ENCODE data around the gene SH3YL1. TPM values are rescaled to one million over a fixed set of nuclear protein-coding genes. Genes with fewer than 3 reads are reported as not detected.

SH3YL1 gene
- total RNA-seq, 1 experiment from 2014 or later = 26.5 TPM

GRCh38 chr2:252001-252602, 11.7 kb downstream of the SH3YL1 start:
- H4K8ac ChIP-seq (replicated peaks; ENCODE audit: insufficient read length, low read depth, low read length) = no peak overlapping the region
- no peak overlapping the region for H3K27ac ChIP-seq (ENCODE audit: insufficient read length, low read depth, low read length)
- Mint-ChIP-seq H3K27me3 (ENCODE audit: low read depth) (no peaks in the 10 kb centered on the region), H3K9me3 (peaks cover 1 to 6% of the 10 kb centered on the region in 2 experiments; a peak in 1 of 5 replicates), H3K4me1 (peaks cover 6 to 9% of the 10 kb centered on the region in 2 experiments; a peak in 3 of 4 replicates), H3K27ac (no peak overlapping the region), H3K36me3 (ENCODE audit: insufficient read depth in 1 of 3, low read depth in 3 of 3) (peaks cover 0 to 16% (median 2%) of the 10 kb centered on the region in 3 experiments; a peak in 5 of 7 replicates), H3K4me3 (no peak overlapping the region)
- H3K27me3 ChIP-seq (ENCODE audit: insufficient read depth, low read length) = no peaks in the 10 kb centered on the region
- no peaks in the 10 kb centered on the region for H3K23me2 ChIP-seq (ENCODE audit: insufficient read length, low read depth, low read length, poor library complexity, severe bottlenecking)
- no peak overlapping the region for H3K23ac ChIP-seq (ENCODE audit: insufficient read length, low read depth, low read length)
- no peak overlapping the region for H2BK15ac ChIP-seq (ENCODE audit: low read depth, low read length)
- no peak overlapping the region for H3K14ac ChIP-seq (ENCODE audit: insufficient read depth, low read length)
- no peak overlapping the region for H4K5ac ChIP-seq (ENCODE audit: insufficient read length, low read depth, low read length)
- no peaks in the 10 kb centered on the region for H4K20me1 ChIP-seq (ENCODE audit: control insufficient read depth, insufficient read depth, insufficient read length)
- no peak overlapping the region for H3K4ac ChIP-seq (ENCODE audit: low read depth, low read length)
- no peak overlapping the region for H2BK120ac ChIP-seq (ENCODE audit: low read depth, low read length, poor library complexity, severe bottlenecking)
- H2AFZ ChIP-seq (ENCODE audit: low read length) = no peak overlapping the region
- no peak overlapping the region for H3K9ac ChIP-seq (ENCODE audit: extremely low read depth, insufficient read length, low read length)
- H4K91ac ChIP-seq (ENCODE audit: insufficient read length, low read depth, low read length) = no peak overlapping the region
- no peaks in the 10 kb centered on the region for H3K9me3 ChIP-seq (ENCODE audit: control insufficient read depth, low read depth, low read length)
- H3K79me2 ChIP-seq (ENCODE audit: insufficient read depth, low read length) = no peaks in the 10 kb centered on the region
- no peak for TF ChIP-seq CTCF (conservative IDR thresholded peaks at IDR 0.05)
- no peak overlapping the region for H3T11ph ChIP-seq (ENCODE audit: low read length)
- no peak overlapping the region for H3K18ac ChIP-seq (ENCODE audit: insufficient read length, low read depth, low read length)
- no CpG with 5 or more reads among the region's 6 CpGs for WGBS (ENCODE audit: extremely low coverage, insufficient read length, low lambda C conversion rate)
- no peak for DNase-seq
- H3K4me2 ChIP-seq (ENCODE audit: insufficient read depth, insufficient read length, low read length) = no peak overlapping the region
- no peaks in the 10 kb centered on the region for H3K79me1 ChIP-seq (ENCODE audit: insufficient read depth, low read depth, low read length, poor library complexity, severe bottlenecking)
- H2BK20ac ChIP-seq (ENCODE audit: low read depth, low read length, poor library complexity, severe bottlenecking) = no peak overlapping the region
- no peaks in the 10 kb centered on the region for H3K4me1 ChIP-seq (ENCODE audit: insufficient read depth, low read length)
- no peak overlapping the region for H3K56ac ChIP-seq (ENCODE audit: insufficient read length, low read depth, low read length)
- H2AK5ac ChIP-seq (ENCODE audit: insufficient read length, low read length) = no peak overlapping the region
- no peak overlapping the region for H2BK5ac ChIP-seq (ENCODE audit: insufficient read length, low read length)
- no peak overlapping the region for H2BK12ac ChIP-seq (ENCODE audit: insufficient read length, low read depth, low read length)

Measured in H9 (cell line).